ENCODE measurements around the gene SEC14L6. TPM values are rescaled to one million over a fixed set of nuclear protein-coding genes. Genes with fewer than 3 reads are reported as not detected.
A peak's percentile ranks its signal among the peaks of the same experiment; 100 is the strongest.

SEC14L6 gene
- total and polyA plus RNA-seq, 3 experiments from 2014 or later = 0.18 TPM; not detected in 2

DNA sequence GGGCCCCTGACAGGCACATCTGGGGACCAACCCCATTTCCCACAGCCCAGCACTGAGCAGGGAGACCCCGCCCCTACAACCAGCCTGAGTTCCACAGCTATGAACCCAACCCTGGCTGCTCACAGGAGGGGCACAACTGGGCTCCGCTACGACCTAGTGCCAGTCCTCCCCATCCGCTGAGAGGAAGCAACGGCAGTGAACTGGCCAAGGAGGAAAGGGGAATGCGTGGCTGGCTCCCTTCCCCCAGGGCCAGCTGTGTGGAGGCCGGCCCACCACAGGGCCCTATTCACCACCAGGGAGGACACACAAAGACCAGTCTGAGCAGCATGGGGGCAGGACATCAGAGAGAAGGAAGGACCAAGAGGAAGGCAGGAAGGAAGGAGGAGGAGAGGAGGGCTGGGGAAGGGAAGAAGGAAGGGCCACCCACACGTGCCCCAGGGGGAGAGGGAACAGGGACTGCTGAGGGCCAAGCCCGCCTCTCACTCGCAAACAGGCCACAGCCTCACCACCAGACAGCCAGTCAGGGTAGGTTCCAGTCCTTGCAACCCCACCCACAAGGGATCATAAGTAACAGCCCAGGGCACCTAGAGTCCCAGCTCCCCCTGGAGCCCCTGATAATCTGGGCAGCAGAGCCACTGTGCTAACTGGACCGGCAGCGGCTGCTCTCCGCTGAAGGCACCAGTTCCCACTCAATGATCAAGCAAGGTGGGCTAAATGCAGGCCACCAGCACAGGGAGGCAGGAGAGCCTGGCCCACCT lies 36.4 kb upstream of the SEC14L6 start:
- POLR2A ChIA-PET = interaction anchor here (1.1 kb wide), 1 partner anchor 1236 kb away, joined by 4 read pairs; no protein-coding TSS in a partner anchor
- CTCF ChIA-PET = no interaction called here
- Mint-ChIP-seq H3K36me3 (peaks cover 25 to 98% (median 27%) of the 10 kb centered on the region in 3 donors), H3K4me3 (no peak overlapping the region), H3K27me3 (no peaks in the 10 kb centered on the region), H3K27ac (peak overlapping the region in 1 of 8 donors; percentile 70), H3K9me3 (no peaks in the 10 kb centered on the region), H3K4me1 (no peaks in the 10 kb centered on the region)
- Histone ChIP-seq H3K4me3 (ENCODE audit: low read length) (no peak overlapping the region), H3K9me3 (ENCODE audit: low read length) (no peaks in the 10 kb centered on the region), H3K27me3 (ENCODE audit: insufficient read depth, low read length, poor library complexity, severe bottlenecking) (no peaks in the 10 kb centered on the region), H3K4me1 (ENCODE audit: insufficient read depth, low read length) (no peaks in the 10 kb centered on the region), H3K36me3 (ENCODE audit: insufficient read depth, low read length) (peaks cover 83% of the 10 kb centered on the region), H3K27ac (ENCODE audit: low read depth, low read length) (no peak overlapping the region)
- no peak for DNase-seq

DNA sequence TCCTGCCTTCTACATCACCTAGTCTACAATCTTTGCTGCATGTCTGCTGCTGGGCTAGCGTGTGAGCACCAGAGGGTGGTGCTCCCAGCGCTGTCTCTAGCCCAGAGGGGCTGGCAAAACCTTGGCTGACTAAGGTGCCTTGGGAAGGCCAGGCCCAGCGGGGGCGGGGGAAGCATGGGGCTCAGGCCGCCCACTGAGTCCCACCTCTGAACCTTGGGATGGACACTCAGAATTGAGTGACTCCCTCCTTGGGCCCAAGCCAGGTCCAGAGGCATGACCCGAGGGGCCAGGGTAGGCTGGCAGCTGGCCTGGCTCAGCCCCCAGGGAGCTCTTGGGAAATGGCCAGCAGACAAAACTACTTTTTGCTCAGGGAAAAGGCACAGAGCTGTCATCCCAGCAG lies 35.5 kb upstream of the SEC14L6 start:
- H3K36me3 Mint-ChIP-seq = peaks cover 22 to 98% (median 29%) of the 10 kb centered on the region in 3 donors
- POLR2A ChIA-PET = interaction anchor here (1.1 kb wide), 1 partner anchor 1235 kb away, joined by 4 read pairs; no protein-coding TSS in a partner anchor

DNA sequence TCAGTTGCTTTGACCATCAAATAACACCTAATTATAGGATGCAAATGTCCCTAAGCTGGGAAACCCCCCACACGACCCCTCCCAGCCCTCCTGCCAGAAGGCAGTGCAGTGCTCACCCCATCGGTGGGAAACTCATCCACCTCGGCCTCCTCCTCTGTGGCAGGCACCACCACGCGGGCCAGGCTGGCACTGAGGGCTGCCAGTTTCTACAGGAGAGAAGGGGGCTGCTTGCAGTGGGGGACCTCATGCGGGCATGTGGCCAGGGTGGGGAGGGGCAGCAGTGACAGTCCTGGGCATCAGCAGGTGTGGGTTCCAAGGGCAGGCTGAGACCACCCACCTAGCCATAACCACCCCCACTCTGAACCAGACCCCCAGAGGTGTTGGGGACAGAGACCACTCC lies 34.4 kb upstream of the SEC14L6 start:
- Histone ChIP-seq H3K27me3 (ENCODE audit: insufficient read depth, low read length, poor library complexity, severe bottlenecking) (no peaks in the 10 kb centered on the region), H3K4me1 (ENCODE audit: insufficient read depth, low read length) (no peaks in the 10 kb centered on the region), H3K27ac (ENCODE audit: low read depth, low read length) (no peak overlapping the region), H3K36me3 (ENCODE audit: insufficient read depth, low read length) (peaks cover 71% of the 10 kb centered on the region), H3K9me3 (ENCODE audit: low read length) (no peaks in the 10 kb centered on the region), H3K4me3 (ENCODE audit: low read length) (no peak overlapping the region)
- Mint-ChIP-seq H3K4me1 (peaks cover 0 to 5% (median 1%) of the 10 kb centered on the region in 3 donors), H3K36me3 (peaks cover 17 to 98% (median 26%) of the 10 kb centered on the region in 3 donors), H3K27ac (no peak overlapping the region), H3K27me3 (no peaks in the 10 kb centered on the region), H3K9me3 (no peaks in the 10 kb centered on the region), H3K4me3 (no peak overlapping the region)
- ChIA-PET CTCF (no interaction called here), POLR2A (no interaction called here)
- DNase-seq = no peak

More for the DNA sequence above, 35.5 kb upstream of the SEC14L6 start:
- H3K27me3 Mint-ChIP-seq = no peaks in the 10 kb centered on the region
- H3K4me1 Mint-ChIP-seq = no peaks in the 10 kb centered on the region
- DNase-seq = no peak
- no peak overlapping the region for H3K4me3 Mint-ChIP-seq
- Histone ChIP-seq H3K4me1 (ENCODE audit: insufficient read depth, low read length) (no peaks in the 10 kb centered on the region), H3K36me3 (ENCODE audit: insufficient read depth, low read length) (peaks cover 74% of the 10 kb centered on the region), H3K9me3 (ENCODE audit: low read length) (no peaks in the 10 kb centered on the region), H3K27me3 (ENCODE audit: insufficient read depth, low read length, poor library complexity, severe bottlenecking) (no peaks in the 10 kb centered on the region), H3K27ac (ENCODE audit: low read depth, low read length) (no peak overlapping the region), H3K4me3 (ENCODE audit: low read length) (no peak overlapping the region)
- H3K9me3 Mint-ChIP-seq = no peaks in the 10 kb centered on the region
- no peak overlapping the region for H3K27ac Mint-ChIP-seq
- CTCF ChIA-PET = no interaction called here

DNA sequence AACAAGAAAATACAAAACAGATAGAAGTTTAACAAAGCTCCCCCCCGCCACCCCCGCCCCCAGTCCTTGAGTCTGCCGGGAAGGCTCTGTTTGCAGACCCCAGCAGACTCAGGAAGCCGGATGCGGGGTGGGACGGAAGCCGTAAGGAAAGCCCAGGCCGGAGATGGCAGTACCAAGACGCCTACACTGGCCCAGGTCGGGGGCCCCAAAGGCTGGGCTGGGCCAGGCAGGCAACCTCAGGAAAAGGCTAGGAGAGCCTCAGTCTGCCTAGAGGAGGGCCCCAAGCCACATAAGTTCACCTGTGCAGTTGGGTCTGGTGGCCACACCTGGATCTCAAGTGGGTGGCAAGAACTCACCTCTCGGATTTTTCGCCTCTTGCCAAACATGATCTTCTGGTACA lies 31.9 kb upstream of the SEC14L6 start:
- no peak for DNase-seq
- Mint-ChIP-seq H3K36me3 (peaks cover 10 to 81% (median 22%) of the 10 kb centered on the region in 3 donors), H3K27me3 (peaks cover 0 to 3% of the 10 kb centered on the region in 2 donors), H3K4me3 (no peak overlapping the region), H3K9me3 (no peaks in the 10 kb centered on the region), H3K4me1 (peaks cover 0 to 15% (median 3%) of the 10 kb centered on the region in 3 donors), H3K27ac (no peak overlapping the region)
- Histone ChIP-seq H3K27ac (ENCODE audit: low read depth, low read length) (no peak overlapping the region), H3K9me3 (ENCODE audit: low read length) (no peaks in the 10 kb centered on the region), H3K4me3 (ENCODE audit: low read length) (no peak overlapping the region), H3K36me3 (ENCODE audit: insufficient read depth, low read length) (peaks cover 52% of the 10 kb centered on the region), H3K4me1 (ENCODE audit: insufficient read depth, low read length) (no peaks in the 10 kb centered on the region), H3K27me3 (ENCODE audit: insufficient read depth, low read length, poor library complexity, severe bottlenecking) (no peaks in the 10 kb centered on the region)
- POLR2A ChIA-PET = no interaction called here
- CTCF ChIA-PET = no interaction called here

DNA sequence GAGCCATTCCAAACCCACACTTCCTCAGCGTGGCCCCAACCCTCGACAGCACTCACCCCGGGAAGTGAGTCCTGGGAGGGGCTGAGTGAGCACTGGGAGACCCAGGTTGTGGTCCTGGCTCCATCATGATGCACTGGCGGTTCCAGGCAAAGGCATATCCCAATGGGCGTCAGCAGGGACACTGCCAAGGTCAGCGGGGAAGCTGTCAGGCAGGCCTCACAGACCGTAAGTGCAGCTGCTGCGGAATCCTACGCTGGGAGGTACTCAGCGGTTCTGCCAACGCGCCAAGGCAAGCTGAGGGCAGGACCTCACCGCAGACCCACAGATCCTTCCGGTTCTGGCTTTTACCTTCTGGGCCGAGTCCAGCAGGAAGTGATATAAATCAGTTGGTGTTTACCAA lies 29.3 kb upstream of the SEC14L6 start:
- Histone ChIP-seq H3K27ac (ENCODE audit: low read depth, low read length) (no peak overlapping the region), H3K36me3 (ENCODE audit: insufficient read depth, low read length) (peaks cover 27% of the 10 kb centered on the region), H3K27me3 (ENCODE audit: insufficient read depth, low read length, poor library complexity, severe bottlenecking) (no peaks in the 10 kb centered on the region), H3K4me3 (ENCODE audit: low read length) (no peak overlapping the region), H3K9me3 (ENCODE audit: low read length) (no peaks in the 10 kb centered on the region), H3K4me1 (ENCODE audit: insufficient read depth, low read length) (no peaks in the 10 kb centered on the region)
- peaks cover 10 to 55% (median 22%) of the 10 kb centered on the region in 3 donors for H3K36me3 Mint-ChIP-seq
- no peak for DNase-seq
- H3K9me3 Mint-ChIP-seq = no peaks in the 10 kb centered on the region
- H3K27ac Mint-ChIP-seq = no peak overlapping the region
- no peak overlapping the region for H3K4me3 Mint-ChIP-seq
- CTCF ChIA-PET = no interaction called here
- peaks cover 0 to 20% (median 3%) of the 10 kb centered on the region in 3 donors for H3K4me1 Mint-ChIP-seq
- H3K27me3 Mint-ChIP-seq = peaks cover 0 to 3% of the 10 kb centered on the region in 2 donors
- POLR2A ChIA-PET = no interaction called here

DNA sequence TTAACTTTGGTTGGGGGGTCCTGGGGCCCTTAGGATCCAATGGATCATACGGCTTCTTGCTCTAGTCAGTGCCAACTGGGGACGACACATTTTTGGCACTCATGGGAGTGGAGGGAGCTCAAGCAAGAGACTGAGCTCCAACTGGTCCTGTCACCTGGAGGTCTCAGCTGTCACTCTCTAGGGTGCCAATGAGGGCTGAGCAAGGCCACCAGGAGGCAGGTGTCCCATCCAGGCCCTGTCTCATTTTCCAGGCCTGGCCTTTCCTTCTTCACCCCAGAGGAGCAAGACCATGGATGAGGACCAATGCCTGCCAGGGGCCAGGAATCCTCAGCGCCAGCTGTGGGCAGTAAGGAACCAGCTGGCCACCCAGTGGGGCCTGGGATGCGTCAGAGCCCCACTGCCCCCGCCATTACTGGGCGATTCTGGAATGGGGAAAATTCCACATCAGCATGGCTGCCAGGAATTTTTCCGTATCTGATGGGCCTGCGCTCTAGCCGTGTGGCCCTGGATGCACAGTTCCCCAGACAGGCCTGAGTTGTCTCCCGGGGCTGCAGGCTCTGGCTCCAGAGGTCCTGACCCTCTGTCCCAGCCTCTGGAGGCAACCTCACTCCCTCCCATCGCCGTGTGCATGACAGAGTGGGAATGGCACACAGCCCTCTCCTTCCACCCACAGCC lies 28.6 kb upstream of the SEC14L6 start:
- H3K4me3 Mint-ChIP-seq = no peak overlapping the region

DNA sequence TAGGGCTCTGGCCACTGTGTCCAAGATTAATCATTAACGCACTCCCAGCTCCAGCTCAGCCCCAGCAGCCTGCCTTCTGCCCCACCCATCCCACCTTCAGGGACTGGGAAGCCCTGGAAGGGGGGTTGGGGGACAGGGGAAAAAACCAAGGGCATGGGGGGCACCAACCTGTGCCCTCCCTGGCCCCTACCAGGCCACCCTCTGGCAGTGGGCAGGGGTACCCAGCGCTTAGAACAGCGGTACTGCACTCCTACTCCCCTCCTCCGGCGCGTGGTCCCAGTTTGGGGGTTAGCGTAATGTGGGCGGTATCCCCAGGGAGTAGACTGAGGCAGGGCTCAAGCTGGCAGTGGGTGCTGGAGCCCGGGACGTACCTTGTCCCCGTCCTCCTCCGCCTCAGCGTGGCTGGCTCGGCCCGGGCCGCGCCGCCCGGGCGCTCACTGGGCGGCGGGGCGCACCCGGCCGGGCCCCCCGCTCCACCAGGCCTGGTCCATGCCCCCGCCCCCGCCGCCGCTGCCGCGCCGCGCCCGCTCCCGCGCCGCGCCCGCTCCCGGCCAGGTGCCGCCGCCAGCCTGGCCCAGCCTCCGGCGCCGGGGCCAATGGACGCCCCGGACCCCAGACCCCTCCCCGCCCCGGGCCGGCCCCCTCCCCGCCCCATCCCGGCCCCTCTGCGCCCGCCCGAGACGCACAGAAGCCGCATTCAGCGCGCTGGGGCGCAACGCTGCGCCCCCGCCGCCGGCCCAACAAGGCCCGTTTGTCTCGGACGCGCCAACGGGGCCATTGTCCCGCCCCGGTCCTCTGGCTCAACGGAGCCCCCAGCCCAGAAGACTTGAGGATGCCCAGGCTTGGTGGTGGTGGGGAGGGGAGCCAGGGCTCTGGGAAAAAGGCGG lies 27.8 kb upstream of the SEC14L6 start, which contains the start of gene GAL3ST1:
GAL3ST1 (minus strand) TSS at position 571 of the 887 bp plus-strand sequence. CDS start 17,273 bp downstream, outside the sequence.
- no peaks in the 10 kb centered on the region for H3K9me3 ChIP-seq (ENCODE audit: low read length)
- Mint-ChIP-seq H3K9me3 (no peaks in the 10 kb centered on the region), H3K4me3 (no peak within 1 kb of the TSS), H3K27ac (peak within 1 kb of the TSS in 1 of 8 donors; percentile 23), H3K36me3 (peaks cover 7 to 40% (median 17%) of the 10 kb centered on the region in 3 donors), H3K27me3 (peaks cover 2 to 3% of the 10 kb centered on the region in 2 donors), H3K4me1 (peaks cover 0 to 20% (median 3%) of the 10 kb centered on the region in 3 donors)
- H3K27me3 ChIP-seq (ENCODE audit: insufficient read depth, low read length, poor library complexity, severe bottlenecking) = no peaks in the 10 kb centered on the region
- ChIA-PET POLR2A (no interaction called here), CTCF (no interaction called here)
- DNase-seq = no peak
- no peak within 1 kb of the TSS for H3K4me3 ChIP-seq (ENCODE audit: low read length)
- no peaks in the 10 kb centered on the region for H3K4me1 ChIP-seq (ENCODE audit: insufficient read depth, low read length)
- peaks cover 12% of the 10 kb centered on the region for H3K36me3 ChIP-seq (ENCODE audit: insufficient read depth, low read length)
- no peak within 1 kb of the TSS for H3K27ac ChIP-seq (ENCODE audit: low read depth, low read length)

More for the DNA sequence above, 28.6 kb upstream of the SEC14L6 start:
- H3K36me3 ChIP-seq (ENCODE audit: insufficient read depth, low read length) = peaks cover 20% of the 10 kb centered on the region
- DNase-seq = no peak
- H3K27me3 ChIP-seq (ENCODE audit: insufficient read depth, low read length, poor library complexity, severe bottlenecking) = no peaks in the 10 kb centered on the region
- H3K27me3 Mint-ChIP-seq = peaks cover 0 to 3% of the 10 kb centered on the region in 2 donors
- POLR2A ChIA-PET = no interaction called here
- no peak overlapping the region for H3K27ac Mint-ChIP-seq
- peaks cover 0 to 20% (median 3%) of the 10 kb centered on the region in 3 donors for H3K4me1 Mint-ChIP-seq
- H3K9me3 Mint-ChIP-seq = no peaks in the 10 kb centered on the region
- H3K4me1 ChIP-seq (ENCODE audit: insufficient read depth, low read length) = no peaks in the 10 kb centered on the region
- CTCF ChIA-PET = no interaction called here
- peaks cover 10 to 48% (median 21%) of the 10 kb centered on the region in 3 donors for H3K36me3 Mint-ChIP-seq
- no peaks in the 10 kb centered on the region for H3K9me3 ChIP-seq (ENCODE audit: low read length)
- no peak overlapping the region for H3K4me3 ChIP-seq (ENCODE audit: low read length)
- no peak overlapping the region for H3K27ac ChIP-seq (ENCODE audit: low read depth, low read length)
